Suprapubic skin (tissue), 3 donors: ENCODE measurements around the gene KRTAP21-1.

Experiments
- POLR2AphosphoS5 ChIP-seq, 3 donors: sonication (generic); formaldehyde crosslinking; IDR thresholded peaks; one replicate each; pipeline ENCODE4 v1.6.1; 2017; ENCODE audit warnings: antibody characterized with exemption in 3 of 3
- TF ChIP-seq, protein P1 (sequence below), 2 donors: fragments of 200-600 bp in 1 of 2; fragments of 450-650 bp in 1 of 2; sonication (generic) in 1 of 2; IDR thresholded peaks; one replicate each; pipeline ENCODE4 v1.5.1; 2016 to 2019; ENCODE audit warnings: antibody characterized with exemption in 2 of 2, mild to moderate bottlenecking in 1 of 2, moderate library complexity in 1 of 2

DNA sequence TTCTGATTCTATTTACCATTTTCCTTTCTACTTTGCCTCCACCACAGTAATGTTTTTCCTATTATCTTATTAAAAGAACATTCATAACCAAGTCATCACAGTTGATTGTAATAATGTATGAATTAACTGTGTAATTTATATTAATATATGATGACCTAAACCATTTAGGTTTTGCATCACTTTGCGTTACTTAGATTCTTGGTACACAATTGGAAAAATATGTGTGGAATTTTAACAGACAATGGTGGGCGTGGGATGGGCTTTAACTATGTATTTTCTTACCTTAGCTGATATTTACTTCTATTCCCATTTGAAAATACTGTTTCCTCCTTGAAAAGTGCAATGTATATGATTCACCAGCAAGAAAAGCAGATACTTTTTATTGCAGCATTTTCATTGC is 40.3 kb downstream of the KRTAP21-1 start:
- TF ChIP-seq, protein P1, sequence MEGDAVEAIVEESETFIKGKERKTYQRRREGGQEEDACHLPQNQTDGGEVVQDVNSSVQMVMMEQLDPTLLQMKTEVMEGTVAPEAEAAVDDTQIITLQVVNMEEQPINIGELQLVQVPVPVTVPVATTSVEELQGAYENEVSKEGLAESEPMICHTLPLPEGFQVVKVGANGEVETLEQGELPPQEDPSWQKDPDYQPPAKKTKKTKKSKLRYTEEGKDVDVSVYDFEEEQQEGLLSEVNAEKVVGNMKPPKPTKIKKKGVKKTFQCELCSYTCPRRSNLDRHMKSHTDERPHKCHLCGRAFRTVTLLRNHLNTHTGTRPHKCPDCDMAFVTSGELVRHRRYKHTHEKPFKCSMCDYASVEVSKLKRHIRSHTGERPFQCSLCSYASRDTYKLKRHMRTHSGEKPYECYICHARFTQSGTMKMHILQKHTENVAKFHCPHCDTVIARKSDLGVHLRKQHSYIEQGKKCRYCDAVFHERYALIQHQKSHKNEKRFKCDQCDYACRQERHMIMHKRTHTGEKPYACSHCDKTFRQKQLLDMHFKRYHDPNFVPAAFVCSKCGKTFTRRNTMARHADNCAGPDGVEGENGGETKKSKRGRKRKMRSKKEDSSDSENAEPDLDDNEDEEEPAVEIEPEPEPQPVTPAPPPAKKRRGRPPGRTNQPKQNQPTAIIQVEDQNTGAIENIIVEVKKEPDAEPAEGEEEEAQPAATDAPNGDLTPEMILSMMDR (IDR thresholded peaks at IDR 0.05), result no peak
- no peak for TF ChIP-seq POLR2AphosphoS5 (IDR thresholded peaks at IDR 0.05)
